Sigmoid colon (tissue), 7 donors: Measurements from ENCODE around the gene ENPP7. TPM values are rescaled to one million over a fixed set of nuclear protein-coding genes. Genes with fewer than 3 reads are reported as not detected.

Experiments used
- DNase-seq: peaks from one replicate; pipeline ENCODE4 v3.0.0-alpha.2; 2019
- H3K27ac ChIP-seq, 4 donors: fragments of 200-600 bp; sonication (generic); one replicate each; pipeline ENCODE4 v1.5.1; 2016 to 2019; ENCODE audit warnings: mild to moderate bottlenecking in 1 of 4
- H3K27me3 ChIP-seq, 3 donors: fragments of 200-600 bp; sonication (generic); one replicate each; pipeline ENCODE4 v1.5.1; 2019; ENCODE audit warnings: mild to moderate bottlenecking in 1 of 3
- H3K36me3 ChIP-seq, 4 donors: fragments of 200-600 bp; sonication (generic); one replicate each; pipeline ENCODE4 v1.5.1; 2016 to 2019
- H3K4me1 ChIP-seq, 4 donors: fragments of 200-600 bp; sonication (generic); one replicate each; pipeline ENCODE4 v1.5.1; 2017 to 2019
- H3K4me3 ChIP-seq, 4 donors: fragments of 200-600 bp; sonication (generic); one replicate each; pipeline ENCODE4 v1.5.1; 2017 to 2019; ENCODE audit warnings: mild to moderate bottlenecking in 2 of 4, moderate library complexity in 1 of 4
- H3K9me3 ChIP-seq, 4 donors: fragments of 200-600 bp in 3 of 4; sonication (generic) in 3 of 4; one replicate each; pipeline versions ENCODE4 v1.5.1 to v1.6.1; 2013 to 2019
- CTCF ChIP-seq, 4 experiments: fragments of 450-650 bp in 3 of 4; fragments of 200-600 bp in 1 of 4; IDR thresholded peaks; one replicate each; pipeline ENCODE4 v1.5.1; 2016 to 2019; ENCODE audit warnings: antibody characterized with exemption in 4 of 4, mild to moderate bottlenecking in 3 of 4, moderate library complexity in 2 of 4
- EP300 ChIP-seq, 4 donors: sonication (generic); formaldehyde crosslinking; IDR thresholded peaks; one replicate each; pipeline ENCODE4 v1.6.1; 2017; ENCODE audit warnings: antibody characterized with exemption in 4 of 4
- POLR2A ChIP-seq, 2 donors: fragments of 450-650 bp; IDR thresholded peaks; one replicate each; pipeline ENCODE4 v1.6.1; 2016; ENCODE audit warnings: antibody characterized with exemption in 2 of 2, mild to moderate bottlenecking in 2 of 2, moderate library complexity in 2 of 2
- POLR2AphosphoS5 ChIP-seq, 4 donors: sonication (generic); formaldehyde crosslinking; IDR thresholded peaks; one replicate each; pipeline ENCODE4 v1.6.1; 2017; ENCODE audit warnings: antibody characterized with exemption in 4 of 4
- WGBS, 2 donors: extraction: QIAGEN DNeasy Blood & Tissue Kit; methylation state at CpG; one replicate each; pipeline ENCODE4 v1.1.7; 2013; 5-methylcytosine and 5-hydroxymethylcytosine counted together
- intact Hi-C: fragments of 100-400 bp; cut with DNase I; formaldehyde crosslinking; loops from one replicate; pipeline ENCODE4 v1.15.1; 2023
- polyA plus RNA-seq, 3 donors: library from polyadenylated mRNA; stranded (reverse); fragments of 200-250 nt; gene quantifications; one replicate each; pipeline ENCODE4 v1.2.3, GENCODE V29; 2013
- total RNA-seq, 4 donors: library from RNA; depleted of rRNA; stranded (reverse); fragments of >200 nt; gene quantifications; one replicate each; pipeline ENCODE4 v1.1.0, GENCODE V29; 2016
- donor health status: healthy with polysubstance abuse.
- donor health status: Bipolar disorder and iron deficiency.
- donor health status: healthy.

The ENPP7 gene
- total and polyA plus RNA-seq, 7 donors: not detected

- Histone ChIP-seq H3K27ac (no peak overlapping the region), H3K9me3 (no peaks in the 10 kb centered on the region), H3K4me3 (no peak overlapping the region), H3K36me3 (no peaks in the 10 kb centered on the region), H3K27me3 (peaks cover 44 to 96% (median 93%) of the 10 kb centered on the region in 3 donors), H3K4me1 (peaks cover 0 to 24% (median 14%) of the 10 kb centered on the region in 4 donors)
- DNase-seq: no peak
- WGBS, 2 donors: 78 to 90% methylated on average over 12 of the region's 12 CpGs
- intact Hi-C loops: no loop called here
- no peak for TF ChIP-seq CTCF (IDR thresholded peaks at IDR 0.05)
- no peak for TF ChIP-seq POLR2A (IDR thresholded peaks at IDR 0.05)
- no peak for TF ChIP-seq POLR2AphosphoS5 (IDR thresholded peaks at IDR 0.05)
- TF ChIP-seq EP300 (IDR thresholded peaks at IDR 0.05): no peak
Observed at GRCh38 chr17:79786930-79787643, 56.3 kb downstream of the ENPP7 start.

- 53 to 80% methylated on average over 5 of the region's 5 CpGs for WGBS, 2 donors
- TF ChIP-seq EP300 (IDR thresholded peaks at IDR 0.05) (no peak), CTCF (IDR thresholded peaks at IDR 0.05) (no peak), POLR2AphosphoS5 (IDR thresholded peaks at IDR 0.05) (no peak), POLR2A (IDR thresholded peaks at IDR 0.05) (no peak)
- DNase-seq: no peak
- Histone ChIP-seq H3K4me3 (no peak overlapping the region), H3K4me1 (peaks cover 0 to 37% (median 28%) of the 10 kb centered on the region in 4 donors), H3K27me3 (peaks cover 56 to 100% (median 99%) of the 10 kb centered on the region in 3 donors), H3K27ac (no peak overlapping the region), H3K36me3 (no peaks in the 10 kb centered on the region), H3K9me3 (no peaks in the 10 kb centered on the region)
- intact Hi-C loops: loop anchor here (2.0 kb wide), 1 partner anchor 204 kb away; no protein-coding TSS in a partner anchor
Observed at GRCh38 chr17:79788455-79788854, 57.7 kb downstream of the ENPP7 start.

GRCh38 chr17:79788989-79789942, 58.5 kb downstream of the ENPP7 start:
- Histone ChIP-seq H3K27ac (no peak overlapping the region), H3K27me3 (peaks cover 57 to 100% (median 99%) of the 10 kb centered on the region in 3 donors), H3K9me3 (no peaks in the 10 kb centered on the region), H3K4me3 (no peak overlapping the region), H3K4me1 (peaks cover 0 to 44% (median 35%) of the 10 kb centered on the region in 4 donors), H3K36me3 (no peaks in the 10 kb centered on the region)
- intact Hi-C loops: loop anchor here (2.0 kb wide), 1 partner anchor 204 kb away; no protein-coding TSS in a partner anchor
- WGBS, 2 donors: 24 to 36% methylated on average over 52 of the region's 52 CpGs
- TF ChIP-seq EP300 (IDR thresholded peaks at IDR 0.05) (no peak), POLR2AphosphoS5 (IDR thresholded peaks at IDR 0.05) (no peak)
- no peak for DNase-seq

GRCh38 chr17:79789943-79790804, 59.4 kb downstream of the ENPP7 start:
- no peak for DNase-seq
- TF ChIP-seq POLR2AphosphoS5 (IDR thresholded peaks at IDR 0.05) (no peak), EP300 (IDR thresholded peaks at IDR 0.05) (no peak), CTCF (IDR thresholded peaks at IDR 0.05) (peak; percentile 37 to 86 (median 63)), POLR2A (IDR thresholded peaks at IDR 0.05) (no peak)
- Histone ChIP-seq H3K27me3 (peaks cover 57 to 99% (median 98%) of the 10 kb centered on the region in 3 donors), H3K4me1 (peaks cover 0 to 53% (median 35%) of the 10 kb centered on the region in 4 donors), H3K36me3 (no peaks in the 10 kb centered on the region), H3K27ac (no peak overlapping the region), H3K9me3 (no peaks in the 10 kb centered on the region), H3K4me3 (peak overlapping the region in 1 of 4 donors; percentile 1)
- intact Hi-C loops: loop anchor here (2.0 to 5.0 kb wide), 2 partner anchors 127 to 203 kb away; no protein-coding TSS in a partner anchor
- 5 to 10% methylated on average over 74 of the region's 74 CpGs for WGBS, 2 donors
